Measurements from ENCODE around the gene NLRC5.
"Not testable (repeated sequence)": the region's sequence is repeated elsewhere in the genome, so short reads cannot be mapped to it uniquely, and the experiment has no call there.

Gene NLRC5

GRCh38 chr16:56984639-56985038, 4.7 kb upstream of the NLRC5 start:
- TF ChIP-seq CTCF (IDR thresholded peaks at IDR 0.05; ENCODE audit: extremely low read depth, missing control alignments), result no peak
- DNase-seq (ENCODE audit: low spot score), result no peak

- no peak for DNase-seq (ENCODE audit: low spot score)
- TF ChIP-seq CTCF (IDR thresholded peaks at IDR 0.05; ENCODE audit: extremely low read depth, missing control alignments), result no peak
These were observed 3.9 kb upstream of the NLRC5 start for GRCh38 chr16:56985288-56985961.

- DNase-seq (ENCODE audit: low spot score), result no peak
- no peak for TF ChIP-seq CTCF (IDR thresholded peaks at IDR 0.05; ENCODE audit: extremely low read depth, missing control alignments)
These were observed 3.4 kb upstream of the NLRC5 start for GRCh38 chr16:56985962-56986360.

- DNase-seq (ENCODE audit: low spot score), result no peak
- no peak for TF ChIP-seq CTCF (IDR thresholded peaks at IDR 0.05; ENCODE audit: extremely low read depth, missing control alignments)
These were observed 3.0 kb upstream of the NLRC5 start for GRCh38 chr16:56986361-56986760.

GRCh38 chr16:56986908-56987307, 2.4 kb upstream of the NLRC5 start:
- DNase-seq (ENCODE audit: low spot score), result not testable (repeated sequence)

- no peak for TF ChIP-seq CTCF (IDR thresholded peaks at IDR 0.05; ENCODE audit: extremely low read depth, missing control alignments)
- DNase-seq (ENCODE audit: low spot score), result no peak
These were observed 1.7 kb upstream of the NLRC5 start for GRCh38 chr16:56987692-56988091.

GRCh38 chr16:56988161-56988947, 1.0 kb upstream of the NLRC5 start:
- no peak for TF ChIP-seq CTCF (IDR thresholded peaks at IDR 0.05; ENCODE audit: extremely low read depth, missing control alignments)
- DNase-seq (ENCODE audit: low spot score), result no peak

All from GM20000 (cell line).